GM18868 (cell line): ENCODE measurements around the gene RNASE13.

Experiments used
- ATAC-seq: cut with Tn5 transposase; IDR thresholded peaks from one replicate; pipeline ENCODE4 v1.9.1; 2021; ENCODE audit warnings: mild to moderate bottlenecking, moderate library complexity; ENCODE audit not compliant: unreplicated experiment

Gene RNASE13, protein sequence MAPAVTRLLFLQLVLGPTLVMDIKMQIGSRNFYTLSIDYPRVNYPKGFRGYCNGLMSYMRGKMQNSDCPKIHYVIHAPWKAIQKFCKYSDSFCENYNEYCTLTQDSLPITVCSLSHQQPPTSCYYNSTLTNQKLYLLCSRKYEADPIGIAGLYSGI

DNA sequence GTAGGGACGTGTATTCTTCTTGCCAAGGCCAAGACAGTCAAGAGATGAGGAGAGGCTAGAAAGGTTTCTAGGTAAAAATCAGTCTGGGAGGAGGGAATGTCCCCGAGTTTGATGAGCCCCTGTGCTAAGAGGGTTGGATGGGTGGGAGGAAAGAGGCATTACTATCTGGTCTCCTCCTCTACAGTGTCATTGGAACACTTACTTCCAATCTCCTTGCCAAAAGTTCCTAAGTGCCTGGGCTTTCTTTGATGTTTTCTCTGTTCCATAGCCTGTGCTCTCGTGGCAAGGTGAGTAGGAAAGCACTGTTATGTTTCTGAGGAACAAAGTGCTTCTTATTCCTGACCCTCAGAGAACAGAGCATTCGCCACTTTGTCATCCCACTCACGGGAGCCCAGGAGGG, at the start of gene RNASE13:
Gene RNASE13, minus strand, starts transcription at position 101 of the 400 bp plus-strand sequence. CDS start 519 bp downstream, outside the sequence.
- no peak for ATAC-seq

DNA sequence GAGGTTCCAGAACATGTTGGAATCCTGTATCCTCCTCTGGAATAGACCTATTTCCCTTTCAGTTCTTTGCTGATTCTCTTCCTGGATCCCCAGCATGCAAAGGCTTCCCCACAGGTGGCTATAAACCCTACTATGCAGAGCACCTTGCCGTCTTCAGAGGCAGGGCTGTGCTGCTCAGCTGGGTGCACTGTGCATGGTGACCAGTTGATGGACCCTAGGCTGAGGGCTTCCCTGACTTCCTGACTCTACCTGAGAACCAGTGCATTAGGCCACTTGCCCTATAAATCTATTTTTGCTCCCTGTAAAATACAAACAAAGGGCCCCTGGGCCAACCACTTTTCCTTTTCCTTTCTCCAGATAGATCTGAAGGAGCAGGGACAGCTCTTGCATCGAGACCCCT, 49.8 kb upstream of the RNASE13 start:
- no peak for ATAC-seq

DNA sequence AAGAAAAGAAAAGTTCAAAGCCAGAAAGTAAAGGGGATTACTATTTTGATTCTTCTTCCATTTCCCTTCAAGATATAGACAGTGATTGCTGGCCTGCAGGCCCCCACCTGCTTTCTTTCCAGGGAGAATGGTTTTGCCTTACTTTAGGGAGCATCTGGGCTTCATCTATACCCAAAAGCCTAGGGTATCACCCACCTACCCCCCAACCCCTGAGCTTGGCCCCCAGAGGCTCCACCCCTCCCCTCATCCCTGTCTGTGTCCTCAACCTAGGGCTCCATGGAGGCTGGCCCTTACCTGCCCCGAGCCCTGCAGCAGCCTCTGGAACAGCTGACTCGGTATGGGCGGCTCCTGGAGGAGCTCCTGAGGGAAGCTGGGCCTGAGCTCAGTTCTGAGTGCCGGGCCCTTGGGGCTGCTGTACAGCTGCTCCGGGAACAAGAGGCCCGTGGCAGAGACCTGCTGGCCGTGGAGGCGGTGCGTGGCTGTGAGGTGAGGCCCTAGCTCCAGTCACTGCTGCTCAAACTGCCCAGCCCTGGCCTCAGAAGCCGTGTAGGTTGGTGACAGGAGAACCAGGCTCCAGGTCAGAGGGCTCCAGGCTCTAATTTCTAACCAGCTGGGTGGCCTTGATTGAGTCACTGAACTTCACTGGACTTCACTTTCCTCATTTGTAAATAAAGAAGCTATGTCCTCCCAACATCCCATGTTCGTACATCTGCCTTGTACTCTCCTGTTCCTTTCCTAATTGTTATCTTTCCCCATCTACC, 49.1 kb upstream of the RNASE13 start:
- no peak for ATAC-seq

DNA sequence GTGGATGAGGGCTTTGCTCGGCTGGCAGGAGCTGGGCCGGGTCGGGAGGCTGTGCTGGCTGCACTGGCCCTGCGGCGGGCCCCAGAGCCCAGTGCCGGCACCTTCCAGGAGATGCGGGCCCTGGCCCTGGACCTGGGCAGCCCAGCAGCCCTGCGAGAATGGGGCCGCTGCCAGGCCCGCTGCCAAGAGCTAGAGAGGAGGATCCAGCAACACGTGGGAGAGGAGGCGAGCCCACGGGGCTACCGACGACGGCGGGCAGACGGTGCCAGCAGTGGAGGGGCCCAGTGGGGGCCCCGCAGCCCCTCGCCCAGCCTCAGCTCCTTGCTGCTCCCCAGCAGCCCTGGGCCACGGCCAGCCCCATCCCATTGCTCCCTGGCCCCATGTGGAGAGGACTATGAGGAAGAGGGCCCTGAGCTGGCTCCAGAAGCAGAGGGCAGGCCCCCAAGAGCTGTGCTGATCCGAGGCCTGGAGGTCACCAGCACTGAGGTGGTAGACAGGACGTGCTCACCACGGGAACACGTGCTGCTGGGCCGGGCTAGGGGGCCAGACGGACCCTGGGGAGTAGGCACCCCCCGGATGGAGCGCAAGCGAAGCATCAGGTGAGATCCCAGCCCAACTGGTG, 47.0 kb upstream of the RNASE13 start:
- no peak for ATAC-seq

DNA sequence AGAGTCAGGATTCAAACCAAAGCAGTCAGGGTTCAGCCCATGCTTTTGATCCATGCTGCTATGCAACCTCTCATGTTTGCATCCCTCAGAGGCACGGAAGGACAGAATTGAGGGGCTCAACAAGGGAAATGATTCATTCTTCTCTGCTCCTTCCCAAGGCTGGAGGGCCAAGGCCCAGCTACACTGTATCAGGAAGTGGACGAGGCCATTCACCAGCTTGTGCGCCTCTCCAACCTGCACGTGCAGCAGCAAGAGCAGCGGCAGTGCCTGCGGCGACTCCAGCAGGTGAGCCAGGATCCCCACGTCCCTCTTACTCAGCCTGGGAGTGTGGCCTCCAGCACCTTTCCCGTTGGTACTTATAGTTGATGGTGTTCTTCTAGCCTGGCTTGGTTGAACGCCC, 44.1 kb upstream of the RNASE13 start:
- no peak for ATAC-seq

DNA sequence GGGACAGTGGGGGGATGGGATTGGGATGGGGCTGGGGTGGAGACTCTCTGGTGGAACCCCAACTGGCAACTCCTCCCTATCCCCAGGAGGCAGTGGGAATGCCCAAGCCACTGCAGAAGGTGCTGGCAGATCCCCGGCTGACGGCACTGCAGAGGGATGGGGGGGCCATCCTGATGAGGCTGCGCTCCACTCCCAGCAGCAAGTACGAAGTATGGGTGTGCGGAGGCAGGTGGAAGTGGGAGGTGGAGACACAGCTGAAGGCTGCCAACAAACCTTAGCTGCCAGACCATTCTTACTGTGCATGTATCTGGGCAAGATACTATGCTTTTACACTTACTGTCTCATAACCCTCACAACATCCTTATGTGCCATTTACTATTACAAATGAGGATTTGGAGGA, 43.7 kb upstream of the RNASE13 start:
- no peak for ATAC-seq

DNA sequence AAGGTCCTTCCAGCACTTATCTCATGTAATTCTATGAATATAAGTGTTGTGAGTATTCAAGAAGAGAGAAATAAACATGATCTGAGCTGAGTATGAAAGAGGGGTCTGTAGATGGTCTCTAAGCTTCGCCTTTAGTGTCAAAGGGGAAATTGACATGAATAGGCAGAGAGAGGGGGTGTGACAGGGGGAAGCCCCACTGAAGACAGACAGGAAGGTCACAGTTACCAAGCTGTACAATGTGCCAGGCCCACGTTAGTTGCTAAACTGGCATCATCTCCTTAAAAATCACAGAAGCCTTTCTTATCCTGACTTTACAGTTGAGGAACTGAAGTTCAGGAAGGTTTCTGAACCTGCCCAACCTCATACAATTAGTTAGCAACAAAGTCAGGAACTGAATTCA, 43.1 kb upstream of the RNASE13 start:
- ATAC-seq, result no peak

DNA sequence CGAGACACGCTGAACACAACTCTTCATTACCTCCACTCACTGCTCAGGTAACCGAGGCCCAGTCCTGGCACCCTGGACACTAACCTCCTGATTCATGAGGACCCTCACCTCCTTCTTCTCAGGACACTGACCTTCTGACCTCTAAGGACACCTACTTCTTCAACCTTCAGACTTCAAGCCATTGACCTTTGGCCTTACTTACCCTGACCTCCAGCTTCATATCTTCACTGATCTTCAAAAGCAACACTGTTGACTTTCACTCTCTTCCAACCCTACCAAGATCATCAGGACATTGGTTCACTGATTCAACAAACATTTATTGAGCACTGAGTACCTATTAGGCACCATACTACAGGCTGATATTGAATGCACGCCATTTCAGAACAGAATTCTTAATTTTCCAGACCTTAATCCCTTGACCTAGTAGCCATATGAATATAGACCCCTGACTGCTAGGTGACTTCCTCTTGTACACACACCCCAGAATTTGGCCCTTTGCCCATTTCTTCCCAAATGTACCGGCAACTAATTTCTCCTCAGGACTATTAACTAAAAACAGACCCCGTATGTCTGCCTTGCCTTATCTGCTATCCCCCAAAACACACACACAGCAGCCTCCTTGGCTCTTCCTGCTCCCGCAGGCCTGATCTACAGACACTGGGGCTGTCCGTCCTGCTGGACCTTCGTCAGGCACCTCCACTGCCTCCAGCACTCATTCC, 41.3 kb upstream of the RNASE13 start:
- ATAC-seq, result no peak

DNA sequence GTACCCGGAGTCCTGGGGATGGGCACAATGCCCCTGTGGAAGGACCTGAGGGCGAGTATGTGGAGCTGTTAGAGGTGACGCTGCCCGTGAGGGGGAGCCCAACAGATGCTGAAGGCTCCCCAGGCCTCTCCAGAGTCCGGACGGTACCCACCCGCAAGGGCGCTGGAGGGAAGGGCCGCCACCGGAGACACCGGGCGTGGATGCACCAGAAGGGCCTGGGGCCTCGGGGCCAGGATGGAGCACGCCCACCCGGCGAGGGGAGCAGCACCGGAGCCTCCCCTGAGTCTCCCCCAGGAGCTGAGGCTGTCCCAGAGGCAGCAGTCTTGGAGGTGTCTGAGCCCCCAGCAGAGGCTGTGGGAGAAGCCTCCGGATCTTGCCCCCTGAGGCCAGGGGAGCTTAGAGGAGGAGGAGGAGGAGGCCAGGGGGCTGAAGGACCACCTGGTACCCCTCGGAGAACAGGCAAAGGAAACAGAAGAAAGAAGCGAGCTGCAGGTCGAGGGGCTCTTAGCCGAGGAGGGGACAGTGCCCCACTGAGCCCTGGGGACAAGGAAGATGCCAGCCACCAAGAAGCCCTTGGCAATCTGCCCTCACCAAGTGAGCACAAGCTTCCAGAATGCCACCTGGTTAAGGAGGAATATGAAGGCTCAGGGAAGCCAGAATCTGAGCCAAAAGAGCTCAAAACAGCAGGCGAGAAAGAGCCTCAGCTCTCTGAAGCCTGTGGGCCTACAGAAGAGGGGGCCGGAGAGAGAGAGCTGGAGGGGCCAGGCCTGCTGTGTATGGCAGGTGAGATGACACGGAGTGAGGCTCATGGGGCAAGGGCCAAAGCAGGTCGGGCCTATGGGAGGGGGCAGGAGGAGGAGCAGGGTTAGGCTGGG, 40.0 kb upstream of the RNASE13 start:
- ATAC-seq, result no peak

DNA sequence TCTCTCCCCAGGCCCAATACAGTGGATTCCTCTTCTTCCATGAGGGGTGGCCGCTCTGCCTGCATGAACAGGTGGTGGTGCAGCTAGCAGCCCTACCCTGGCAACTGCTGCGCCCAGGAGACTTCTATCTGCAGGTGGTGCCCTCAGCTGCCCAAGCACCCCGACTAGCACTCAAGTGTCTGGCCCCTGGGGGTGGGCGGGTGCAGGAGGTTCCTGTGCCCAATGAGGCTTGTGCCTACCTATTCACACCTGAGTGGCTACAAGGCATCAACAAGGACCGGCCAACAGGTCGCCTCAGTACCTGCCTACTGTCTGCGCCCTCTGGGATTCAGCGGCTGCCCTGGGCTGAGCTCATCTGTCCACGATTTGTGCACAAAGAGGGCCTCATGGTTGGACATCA, 39.3 kb upstream of the RNASE13 start:
- no peak for ATAC-seq

DNA sequence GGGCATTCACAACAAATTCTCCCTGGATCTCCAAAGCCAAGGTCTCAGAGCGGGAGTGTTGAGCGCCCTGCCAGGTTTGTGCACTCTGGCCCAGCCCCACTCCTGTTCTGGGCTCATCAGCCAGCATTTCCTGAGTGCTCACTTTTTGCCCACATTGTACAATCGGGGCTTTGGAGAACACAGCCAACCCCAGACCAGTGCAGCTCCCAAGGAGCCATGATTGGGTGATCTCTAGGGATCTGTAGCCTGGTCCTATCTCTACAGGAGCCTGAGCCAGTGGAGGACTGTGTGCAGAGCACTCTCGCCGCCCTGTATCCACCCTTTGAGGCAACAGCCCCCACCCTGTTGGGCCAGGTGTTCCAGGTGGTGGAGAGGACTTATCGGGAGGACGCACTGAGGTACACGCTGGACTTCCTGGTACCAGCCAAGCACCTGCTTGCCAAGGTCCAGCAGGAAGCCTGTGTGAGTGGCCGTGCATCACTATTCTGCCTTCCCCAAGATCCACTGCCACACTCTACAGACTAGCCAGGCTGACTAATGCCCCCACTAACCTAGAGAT, 38.3 kb upstream of the RNASE13 start:
- no peak for ATAC-seq

DNA sequence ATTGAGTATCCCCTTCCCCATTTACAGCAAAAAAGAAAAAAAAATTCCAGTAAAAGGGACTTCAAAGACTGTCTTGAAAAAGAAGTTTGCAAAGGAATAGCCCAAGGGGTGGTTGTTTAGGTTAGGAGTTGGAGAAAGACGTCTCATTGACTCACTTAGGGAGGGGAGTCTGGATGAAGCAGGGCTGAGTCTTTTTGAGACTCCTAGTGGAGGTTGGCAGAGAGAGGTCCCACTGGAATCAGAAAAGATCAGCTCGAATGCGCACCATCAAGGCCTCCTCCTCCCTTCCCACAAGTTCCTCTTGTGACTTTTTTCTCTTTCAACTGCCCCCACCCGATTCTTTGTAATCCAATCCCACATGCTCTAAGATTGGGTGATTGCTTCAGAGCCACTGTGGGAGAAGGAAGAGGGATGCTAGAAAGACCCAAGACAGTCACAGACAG, 37.4 kb upstream of the RNASE13 start:
- no peak for ATAC-seq

DNA sequence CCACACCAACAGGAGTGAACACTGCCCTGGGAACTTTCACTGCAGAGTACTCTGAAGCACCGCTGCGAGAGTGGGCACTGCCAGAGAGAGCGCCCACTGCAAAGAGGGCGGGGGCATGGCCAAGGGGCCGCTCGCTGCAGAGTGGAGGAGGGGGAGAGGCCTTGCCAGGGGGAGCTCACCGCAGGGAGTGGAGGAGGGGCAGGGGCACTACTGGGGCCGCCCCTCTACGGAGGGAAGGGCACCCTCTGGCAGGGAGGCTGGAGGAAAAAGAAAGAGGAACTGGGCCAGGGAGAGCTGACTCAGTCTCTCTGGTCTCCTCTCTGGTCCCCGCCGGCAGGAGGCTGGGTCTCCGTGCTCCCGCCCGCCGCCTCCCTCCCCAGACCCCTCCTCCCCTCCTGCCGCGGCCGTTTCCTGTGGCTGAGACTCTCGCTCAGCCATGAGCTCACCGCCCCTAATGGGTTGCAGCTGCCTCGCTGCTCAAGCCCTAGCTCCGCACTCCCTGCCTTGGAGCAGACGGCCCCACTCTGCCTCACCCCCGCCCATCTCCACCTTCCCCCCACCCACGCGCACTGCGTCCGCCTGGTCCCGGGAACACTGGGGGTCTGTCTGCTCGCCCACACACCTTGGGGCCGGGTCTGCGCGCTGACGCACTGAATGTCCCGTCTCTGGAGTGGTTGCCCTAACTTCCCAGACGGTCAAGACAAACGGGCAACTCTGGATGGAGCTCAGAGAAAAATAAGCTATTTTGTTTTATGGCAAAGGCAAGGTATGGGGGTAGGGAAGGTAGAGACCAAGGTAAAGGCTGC, 36.8 kb upstream of the RNASE13 start:
- peak; percentile 80 for ATAC-seq

DNA sequence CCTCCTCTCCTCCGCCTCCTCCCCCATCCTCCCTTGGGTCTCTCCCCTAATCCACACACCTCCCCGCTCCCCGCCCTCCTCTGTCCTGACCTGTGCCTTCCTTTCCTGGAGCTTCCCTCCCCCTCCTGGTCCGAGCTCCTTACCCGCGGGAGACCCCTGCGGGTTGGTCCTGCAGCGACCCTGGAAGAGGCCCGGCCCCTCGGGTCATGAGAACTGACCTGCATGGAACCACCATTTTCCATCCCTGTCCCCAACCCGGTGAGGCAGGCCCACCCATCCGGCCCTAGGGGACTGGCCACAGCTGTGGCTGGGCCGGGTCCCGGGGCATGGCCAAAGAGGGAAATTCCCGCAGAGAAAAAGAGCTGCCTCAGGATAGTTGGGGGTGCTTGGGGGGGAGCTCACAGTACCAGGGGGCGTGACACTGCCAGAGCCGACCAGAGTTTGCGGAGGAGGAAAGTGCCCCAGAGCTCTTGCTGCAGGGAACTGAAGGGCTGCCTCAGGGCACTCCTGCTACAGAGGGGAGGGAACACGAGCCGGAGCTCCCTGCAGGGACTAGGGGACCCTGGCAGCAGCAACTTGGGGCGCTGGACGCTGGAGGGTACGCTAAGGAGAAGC, 36.1 kb upstream of the RNASE13 start:
- ATAC-seq, result peak; percentile 3

DNA sequence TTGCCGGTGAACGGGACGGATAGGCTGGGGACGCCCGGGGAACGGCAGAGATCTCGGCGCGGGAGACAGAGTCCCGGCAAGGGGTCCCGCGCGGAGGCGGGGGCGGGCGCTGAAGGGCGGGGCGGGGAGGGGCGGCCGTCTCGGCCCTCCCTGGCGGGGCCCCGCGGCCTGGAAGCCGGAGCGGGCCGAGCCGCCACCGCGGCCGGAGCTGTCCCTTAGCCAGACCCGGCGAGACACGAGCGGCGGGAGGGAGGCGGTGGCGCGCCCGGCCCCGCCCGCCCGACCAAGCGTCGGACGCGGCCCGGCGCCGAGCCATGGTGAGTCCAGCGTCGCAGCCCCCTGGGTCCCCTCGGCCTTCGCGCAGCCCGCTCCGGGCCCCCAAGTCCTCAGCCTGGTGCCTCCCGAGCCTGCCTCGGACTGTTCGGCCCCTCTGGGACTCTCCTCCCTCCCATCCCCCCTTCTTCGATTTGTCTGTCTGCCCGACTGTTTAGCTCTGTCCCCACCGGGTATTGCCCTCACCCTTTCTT, 35.5 kb upstream of the RNASE13 start, which contains the start of gene ARHGEF40:
Gene ARHGEF40, plus strand, starts transcription at position 222 of the 527 bp plus-strand sequence. Its CDS starts 93 bp downstream, at position 315.
- ATAC-seq, result no peak

DNA sequence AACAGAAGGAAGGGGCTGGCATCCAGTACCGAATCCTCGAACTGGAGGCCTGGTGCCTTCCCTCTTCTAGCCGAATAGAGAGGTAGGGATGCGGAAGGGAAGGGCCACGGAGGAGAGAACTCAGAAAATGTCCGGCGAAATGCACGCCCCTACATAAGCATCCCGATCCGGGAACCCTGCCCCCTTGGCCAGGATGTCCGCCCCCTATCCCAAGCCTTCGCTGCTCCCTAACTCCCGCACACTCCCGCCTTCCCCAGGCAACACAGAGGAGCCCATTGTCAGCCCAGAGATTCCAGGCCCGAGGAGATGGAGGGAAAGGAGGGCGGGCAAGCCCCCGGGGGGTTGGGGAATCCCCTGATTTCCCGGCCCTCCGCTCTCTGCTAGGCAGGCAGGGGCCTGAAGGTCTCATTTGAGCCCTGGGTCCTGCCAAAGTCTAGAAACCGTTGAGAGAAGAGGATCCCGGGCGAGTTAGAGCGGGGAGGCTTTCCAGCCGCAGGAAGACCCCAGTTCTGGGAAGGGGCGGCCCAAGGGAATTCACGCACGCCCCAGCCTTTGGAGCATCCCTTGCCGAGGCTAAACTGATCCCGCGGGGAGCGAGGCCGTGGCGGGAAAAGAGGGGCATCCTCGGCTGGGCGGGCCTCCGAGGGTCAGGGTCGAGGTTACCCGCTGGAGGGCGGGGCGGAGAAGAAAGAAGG, 34.9 kb upstream of the RNASE13 start:
- no peak for ATAC-seq

DNA sequence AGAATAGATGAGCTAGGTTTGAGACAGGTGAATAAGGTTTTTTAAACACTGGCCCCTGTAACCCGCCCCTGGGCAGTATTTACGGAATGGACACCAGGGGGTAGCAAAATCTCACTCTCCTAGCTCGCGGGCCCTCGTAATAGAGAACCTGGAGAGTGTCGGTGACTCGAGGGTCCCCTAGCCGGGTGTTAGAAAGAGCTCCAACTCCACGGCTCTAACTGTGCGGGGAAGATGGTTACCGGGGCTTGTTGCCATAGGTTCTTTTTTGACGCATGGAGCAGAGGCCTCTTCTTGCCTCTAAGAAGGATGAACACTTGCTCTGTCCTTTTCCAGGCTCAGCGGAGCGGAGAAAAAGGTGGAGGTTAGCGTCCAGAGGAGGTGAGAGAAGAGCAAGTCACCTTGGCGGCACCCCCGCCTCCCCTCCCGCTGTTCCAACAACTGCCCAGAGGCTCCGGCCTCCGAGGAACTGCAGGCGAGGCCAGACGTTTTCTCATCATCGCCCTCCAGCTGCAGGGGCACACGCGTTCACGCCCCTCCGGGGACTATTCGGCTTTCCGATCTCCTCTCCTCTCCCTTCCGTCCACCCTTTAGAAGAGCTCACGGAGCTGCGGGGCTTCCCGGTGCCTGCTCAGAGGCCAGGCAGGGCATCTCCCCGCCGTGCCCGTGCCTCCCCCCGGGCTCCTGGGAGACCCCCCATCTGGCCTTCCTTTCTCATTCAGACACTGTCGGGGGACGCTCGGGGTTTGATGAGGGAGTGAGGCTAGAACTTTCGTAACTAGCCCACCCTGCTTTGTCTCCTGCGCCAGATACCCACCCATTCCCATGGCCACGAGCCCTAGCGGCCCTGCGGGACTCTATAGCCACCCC, 34.1 kb upstream of the RNASE13 start:
- ATAC-seq, result no peak
